Osteoblast (primary cell): Measurements from ENCODE around the gene LRRC14B. TPM values are rescaled to one million over a fixed set of nuclear protein-coding genes. Genes with fewer than 3 reads are reported as not detected.

ENCODE experiments used
- DNase-seq: peaks from one replicate; pipeline ENCODE4 v3.0.0; 2011; ENCODE audit warnings: low spot score, mixed read lengths; ENCODE audit not compliant: insufficient read length; ENCODE audit errors: missing footprints
- H2AFZ ChIP-seq: 2 replicates; pipeline ENCODE4 v1.6.0; 2011; ENCODE audit warnings: mild to moderate bottlenecking, low read length
- H3K27ac ChIP-seq: 2 replicates; pipeline ENCODE4 v1.5.1; 2011; ENCODE audit warnings: mild to moderate bottlenecking, low read depth, low read length, moderate library complexity
- H3K27me3 ChIP-seq: 2 replicates; pipeline ENCODE4 v1.6.0; 2012; ENCODE audit warnings: mild to moderate bottlenecking, control low read depth, inconsistent platforms, low read length, moderate library complexity; ENCODE audit not compliant: insufficient read depth
- H3K36me3 ChIP-seq: 2 replicates; pipeline ENCODE4 v1.5.1; 2011; ENCODE audit warnings: mild to moderate bottlenecking, low read length, control low read depth, moderate library complexity; ENCODE audit not compliant: insufficient read depth
- H3K4me1 ChIP-seq: 2 replicates; pipeline ENCODE4 v1.5.1; 2011; ENCODE audit warnings: mild to moderate bottlenecking, low read length, control low read depth, moderate library complexity; ENCODE audit not compliant: insufficient read depth
- H3K4me2 ChIP-seq: 2 replicates; pipeline ENCODE4 v1.6.0; 2011; ENCODE audit warnings: mild to moderate bottlenecking, low read length; ENCODE audit not compliant: insufficient read depth
- H3K4me3 ChIP-seq: fragments of 200-600 bp; sonication (generic); 3 replicates; pipeline ENCODE4 v1.5.1; 2012; ENCODE audit warnings: mild to moderate bottlenecking, low read length, inconsistent platforms; ENCODE audit not compliant: insufficient read depth
- H3K79me2 ChIP-seq: 2 replicates; pipeline ENCODE4 v1.6.0; 2012; ENCODE audit warnings: mild to moderate bottlenecking, low read length, control low read depth, inconsistent platforms; ENCODE audit not compliant: insufficient read depth
- H3K9me3 ChIP-seq: 2 replicates; pipeline ENCODE4 v1.5.1; 2011; ENCODE audit warnings: low read depth, low read length, control low read depth
- H4K20me1 ChIP-seq: 2 replicates; pipeline ENCODE4 v1.6.0; 2012; ENCODE audit warnings: mild to moderate bottlenecking, low read length, control low read depth; ENCODE audit not compliant: insufficient read depth
- total RNA-seq: library from RNA; depleted of rRNA; stranded (reverse); fragments of >200 nt; gene quantifications from 2 replicates; pipeline ENCODE4 v1.2.3, GENCODE V29; 2012
- TF ChIP-seq, protein P1 (sequence below): IDR thresholded peaks from 2 replicates; pipeline ENCODE4 v1.5.1; 2011; ENCODE audit warnings: mild to moderate bottlenecking, low read depth, low read length, moderate library complexity; ENCODE audit errors: extremely low read depth

Gene LRRC14B
- total RNA-seq, 1 donor: under 0.01 TPM

DNA sequence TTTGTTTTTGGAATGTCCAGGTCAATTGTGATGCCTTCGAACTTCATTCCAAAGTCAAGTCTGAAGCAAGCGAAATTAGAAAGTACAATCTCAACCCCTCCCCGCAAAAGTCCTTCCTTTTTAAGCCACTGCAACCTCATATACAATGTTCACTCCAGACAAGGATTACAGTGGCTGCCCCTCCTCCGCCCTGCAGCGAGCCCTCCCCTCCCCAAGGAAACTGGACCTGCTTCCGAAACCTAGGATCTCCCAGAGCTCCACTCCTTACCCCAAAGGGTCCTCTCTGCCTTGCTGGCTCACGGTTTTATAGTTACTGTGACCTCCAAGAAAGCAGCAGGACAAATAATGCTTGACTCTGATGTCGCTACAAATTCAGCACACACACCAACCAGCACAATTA is 10.4 kb downstream of the LRRC14B start:
- no peak for DNase-seq
- Histone ChIP-seq H2AFZ (no peak overlapping the region), H4K20me1 (peaks cover 25% of the 10 kb centered on the region), H3K4me1 (no peaks in the 10 kb centered on the region), H3K4me2 (no peak overlapping the region), H3K4me3 (no peak overlapping the region), H3K36me3 (peaks cover 21% of the 10 kb centered on the region), H3K27ac (no peak overlapping the region), H3K79me2 (peaks cover 21% of the 10 kb centered on the region), H3K27me3 (no peaks in the 10 kb centered on the region), H3K9me3 (no peaks in the 10 kb centered on the region)
- TF ChIP-seq, protein P1, sequence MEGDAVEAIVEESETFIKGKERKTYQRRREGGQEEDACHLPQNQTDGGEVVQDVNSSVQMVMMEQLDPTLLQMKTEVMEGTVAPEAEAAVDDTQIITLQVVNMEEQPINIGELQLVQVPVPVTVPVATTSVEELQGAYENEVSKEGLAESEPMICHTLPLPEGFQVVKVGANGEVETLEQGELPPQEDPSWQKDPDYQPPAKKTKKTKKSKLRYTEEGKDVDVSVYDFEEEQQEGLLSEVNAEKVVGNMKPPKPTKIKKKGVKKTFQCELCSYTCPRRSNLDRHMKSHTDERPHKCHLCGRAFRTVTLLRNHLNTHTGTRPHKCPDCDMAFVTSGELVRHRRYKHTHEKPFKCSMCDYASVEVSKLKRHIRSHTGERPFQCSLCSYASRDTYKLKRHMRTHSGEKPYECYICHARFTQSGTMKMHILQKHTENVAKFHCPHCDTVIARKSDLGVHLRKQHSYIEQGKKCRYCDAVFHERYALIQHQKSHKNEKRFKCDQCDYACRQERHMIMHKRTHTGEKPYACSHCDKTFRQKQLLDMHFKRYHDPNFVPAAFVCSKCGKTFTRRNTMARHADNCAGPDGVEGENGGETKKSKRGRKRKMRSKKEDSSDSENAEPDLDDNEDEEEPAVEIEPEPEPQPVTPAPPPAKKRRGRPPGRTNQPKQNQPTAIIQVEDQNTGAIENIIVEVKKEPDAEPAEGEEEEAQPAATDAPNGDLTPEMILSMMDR: no peak

DNA sequence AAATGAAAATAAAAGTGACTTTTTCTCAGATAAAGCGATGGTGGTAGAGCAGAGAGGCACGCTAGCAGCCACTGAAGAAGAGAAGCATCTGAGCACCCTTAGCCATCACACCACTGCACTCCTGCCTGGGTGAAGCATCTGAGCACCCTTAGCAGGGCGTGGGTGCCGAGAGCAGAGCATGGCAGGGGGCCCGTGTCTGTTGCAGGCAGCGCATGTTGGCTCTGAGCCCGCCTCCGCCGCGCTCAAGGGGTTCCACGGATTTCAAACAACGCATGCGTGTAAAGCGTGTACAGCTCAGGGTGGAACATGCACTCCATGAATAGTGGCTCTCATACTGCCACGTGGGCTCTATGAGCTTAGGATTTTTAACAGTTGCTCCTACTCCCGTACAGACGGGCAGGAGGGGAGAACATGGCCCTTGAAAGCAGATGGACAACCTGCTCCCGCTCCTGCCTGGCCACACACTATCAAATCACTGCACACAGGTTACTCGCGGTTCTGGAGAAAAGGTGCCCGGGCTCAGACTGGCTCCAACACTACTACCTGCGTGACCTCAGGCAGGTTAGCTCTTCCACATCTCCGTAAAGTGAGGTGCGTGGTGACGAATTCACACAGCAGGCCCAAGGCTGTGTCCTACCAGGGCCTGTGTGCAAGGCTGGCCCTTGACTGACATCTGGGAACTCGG is 12.1 kb downstream of the LRRC14B start:
- Histone ChIP-seq H3K79me2 (peaks cover 38% of the 10 kb centered on the region), H2AFZ (no peak overlapping the region), H4K20me1 (peaks cover 40% of the 10 kb centered on the region), H3K36me3 (peaks cover 21% of the 10 kb centered on the region), H3K27ac (no peak overlapping the region), H3K9me3 (no peaks in the 10 kb centered on the region), H3K4me1 (peaks cover 3% of the 10 kb centered on the region), H3K4me3 (no peak overlapping the region), H3K4me2 (no peak overlapping the region), H3K27me3 (no peaks in the 10 kb centered on the region)
- peak; percentile 74 for DNase-seq
- TF ChIP-seq, protein P1: no peak

DNA sequence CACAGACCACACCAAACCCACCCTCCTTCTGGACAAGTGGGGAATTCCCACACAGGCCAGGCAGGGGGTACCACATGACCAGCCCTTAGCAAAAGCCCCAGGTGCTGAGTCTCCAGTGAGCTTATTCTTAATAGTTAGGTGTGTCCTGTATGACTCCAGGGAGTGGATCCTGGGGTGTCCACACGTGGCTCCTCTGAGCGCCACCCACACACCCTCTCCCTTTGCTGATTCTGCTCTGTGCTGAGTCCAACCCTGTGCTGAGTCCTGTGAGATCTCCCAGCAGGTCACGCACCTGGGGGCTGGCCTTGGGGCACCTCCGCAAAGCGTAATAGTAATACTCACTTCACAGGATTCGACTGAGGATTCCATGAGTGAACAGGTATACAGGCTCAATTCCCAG is 12.7 kb downstream of the LRRC14B start:
- H4K20me1 ChIP-seq: peaks cover 44% of the 10 kb centered on the region

DNA sequence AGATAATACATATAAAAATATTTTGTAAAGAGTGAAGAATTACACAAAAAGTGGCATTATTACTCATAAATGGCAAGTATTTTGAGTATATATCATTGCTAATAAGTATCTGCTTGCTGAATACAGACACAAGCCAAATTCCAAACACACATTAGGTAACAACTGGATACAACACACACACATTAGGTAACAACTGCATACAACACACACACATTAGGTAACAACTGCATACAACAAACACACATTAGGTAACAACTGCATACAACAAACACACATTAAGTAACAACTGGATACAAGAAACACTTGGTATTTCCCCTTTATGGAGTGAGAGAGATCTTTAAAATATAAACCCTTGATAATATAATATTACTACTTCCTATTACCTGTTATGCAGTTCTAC is 13.2 kb downstream of the LRRC14B start:
- no peaks in the 10 kb centered on the region for H3K27me3 ChIP-seq
- H4K20me1 ChIP-seq: peaks cover 45% of the 10 kb centered on the region
- peaks cover 3% of the 10 kb centered on the region for H3K4me1 ChIP-seq

More for the DNA sequence above, 12.7 kb downstream of the LRRC14B start:
- Histone ChIP-seq H3K79me2 (peaks cover 44% of the 10 kb centered on the region), H3K4me2 (no peak overlapping the region), H3K4me3 (no peak overlapping the region), H3K27ac (no peak overlapping the region), H3K36me3 (peaks cover 21% of the 10 kb centered on the region), H3K4me1 (peaks cover 3% of the 10 kb centered on the region), H3K27me3 (no peaks in the 10 kb centered on the region), H3K9me3 (no peaks in the 10 kb centered on the region), H2AFZ (no peak overlapping the region)
- DNase-seq: peak; percentile 53
- TF ChIP-seq, protein P1: no peak

More for the DNA sequence above, 13.2 kb downstream of the LRRC14B start:
- peaks cover 21% of the 10 kb centered on the region for H3K36me3 ChIP-seq
- DNase-seq: no peak
- TF ChIP-seq, protein P1: no peak
- peaks cover 44% of the 10 kb centered on the region for H3K79me2 ChIP-seq
- no peak overlapping the region for H2AFZ ChIP-seq
- H3K27ac ChIP-seq: no peak overlapping the region
- no peak overlapping the region for H3K4me3 ChIP-seq
- no peak overlapping the region for H3K4me2 ChIP-seq
- no peaks in the 10 kb centered on the region for H3K9me3 ChIP-seq
